ENCODE results near the gene PLAAT1.

GRCh38 chr3:193297421-193297820 is 56.4 kb downstream of the PLAAT1 start:
- TF ChIP-seq CTCF (conservative IDR thresholded peaks at IDR 0.05; ENCODE audit: low read length), result no peak
- TF ChIP-seq EZH2phosphoT487 (IDR thresholded peaks at IDR 0.05; ENCODE audit: borderline replicate concordance), result no peak
